Calu3 (cell line): ENCODE data around the gene EMD. TPM values are rescaled to one million over a fixed set of nuclear protein-coding genes. Genes with fewer than 3 reads are reported as not detected.
"Not testable (repeated sequence)": the region's sequence is repeated elsewhere in the genome, so short reads cannot be mapped to it uniquely, and the experiment has no call there.

Experiments
- BruUV-seq: library from RNA; stranded (reverse); fragments of 400-500 nt; replicated peaks from 2 replicates; lab custom pipeline; 2021; lab: Mats Ljungman, UMichigan
- CTCF ChIA-PET: fragments of 300-600 bp; sonication (Branson Sonifier 250); formaldehyde crosslinking; loops from one replicate; lab custom pipeline; 2022; ENCODE audit warnings: antibody characterized with exemption; lab: Charles Lee
- DNase-seq: peaks from one replicate; pipeline ENCODE4 v3.0.0; 2022
- H3K27ac Mint-ChIP-seq: one replicate; pipeline ENCODE4 v1.8.0; 2022; ENCODE audit warnings: mixed read lengths; ENCODE audit not compliant: unreplicated experiment
- H3K27me3 Mint-ChIP-seq: one replicate; pipeline ENCODE4 v1.8.0; 2022; ENCODE audit warnings: mixed read lengths; ENCODE audit not compliant: unreplicated experiment
- H3K36me3 Mint-ChIP-seq: one replicate; pipeline ENCODE4 v1.8.0; 2022; ENCODE audit warnings: mild to moderate bottlenecking, moderate library complexity, mixed read lengths; ENCODE audit not compliant: insufficient read depth, unreplicated experiment
- H3K4me1 Mint-ChIP-seq: one replicate; pipeline ENCODE4 v1.8.0; 2022; ENCODE audit warnings: mild to moderate bottlenecking, low read depth, mixed read lengths; ENCODE audit not compliant: unreplicated experiment
- H3K4me3 Mint-ChIP-seq: one replicate; pipeline ENCODE4 v1.8.0; 2022; ENCODE audit warnings: mild to moderate bottlenecking, low read depth, moderate library complexity, mixed read lengths; ENCODE audit not compliant: unreplicated experiment
- H3K9me3 Mint-ChIP-seq: one replicate; pipeline ENCODE4 v1.8.0; 2022; ENCODE audit warnings: low read depth, mixed read lengths; ENCODE audit not compliant: unreplicated experiment
- intact Hi-C: fragments of 100-400 bp; cut with micrococcal nuclease; formaldehyde crosslinking; loops from one replicate; pipeline ENCODE4 v1.10.0; 2022; ENCODE audit not compliant: unreplicated experiment
- total RNA-seq: library from RNA; stranded (reverse); gene quantifications from 2 replicates; pipeline ENCODE4 v1.2.3, GENCODE V29; 2022
- TF ChIP-seq, protein P1 (sequence below): fragments of 200-600 bp; IDR thresholded peaks from one replicate; pipeline ENCODE4 v1.8.0; 2022; ENCODE audit warnings: antibody characterized with exemption; ENCODE audit not compliant: unreplicated experiment

Gene EMD
- total RNA-seq, 1 experiment from 2014 or later, result 75.1 TPM

DNA sequence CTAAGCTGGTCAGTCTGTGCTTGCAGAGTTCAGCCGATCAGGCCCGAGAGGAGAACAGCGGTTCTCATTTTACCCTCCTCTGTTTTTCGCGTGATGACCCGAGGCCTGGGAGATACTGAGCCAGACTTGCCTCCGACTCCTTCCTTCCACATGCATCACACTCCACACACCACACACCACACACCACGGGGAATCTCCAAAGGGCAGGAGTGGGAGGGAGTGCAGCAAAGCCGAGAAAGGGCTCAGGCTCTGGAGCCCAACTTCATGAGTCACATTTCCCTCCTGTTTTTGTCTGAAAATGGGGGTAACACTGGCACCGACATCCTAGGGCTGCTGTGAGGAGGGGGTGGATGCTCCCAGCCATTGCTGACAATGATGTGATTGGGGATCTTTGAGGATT lies 44.6 kb upstream of the EMD start:
- no peak overlapping the region for H3K4me3 Mint-ChIP-seq
- H3K27me3 Mint-ChIP-seq, result peaks cover 11% of the 10 kb centered on the region
- H3K9me3 Mint-ChIP-seq, result no peaks in the 10 kb centered on the region
- intact Hi-C loops, result no loop called here
- no peak for DNase-seq
- TF ChIP-seq, protein P1, sequence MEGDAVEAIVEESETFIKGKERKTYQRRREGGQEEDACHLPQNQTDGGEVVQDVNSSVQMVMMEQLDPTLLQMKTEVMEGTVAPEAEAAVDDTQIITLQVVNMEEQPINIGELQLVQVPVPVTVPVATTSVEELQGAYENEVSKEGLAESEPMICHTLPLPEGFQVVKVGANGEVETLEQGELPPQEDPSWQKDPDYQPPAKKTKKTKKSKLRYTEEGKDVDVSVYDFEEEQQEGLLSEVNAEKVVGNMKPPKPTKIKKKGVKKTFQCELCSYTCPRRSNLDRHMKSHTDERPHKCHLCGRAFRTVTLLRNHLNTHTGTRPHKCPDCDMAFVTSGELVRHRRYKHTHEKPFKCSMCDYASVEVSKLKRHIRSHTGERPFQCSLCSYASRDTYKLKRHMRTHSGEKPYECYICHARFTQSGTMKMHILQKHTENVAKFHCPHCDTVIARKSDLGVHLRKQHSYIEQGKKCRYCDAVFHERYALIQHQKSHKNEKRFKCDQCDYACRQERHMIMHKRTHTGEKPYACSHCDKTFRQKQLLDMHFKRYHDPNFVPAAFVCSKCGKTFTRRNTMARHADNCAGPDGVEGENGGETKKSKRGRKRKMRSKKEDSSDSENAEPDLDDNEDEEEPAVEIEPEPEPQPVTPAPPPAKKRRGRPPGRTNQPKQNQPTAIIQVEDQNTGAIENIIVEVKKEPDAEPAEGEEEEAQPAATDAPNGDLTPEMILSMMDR, result no peak
- no TSS peak for BruUV-seq
- no peaks in the 10 kb centered on the region for H3K36me3 Mint-ChIP-seq
- H3K27ac Mint-ChIP-seq, result no peak overlapping the region
- no peaks in the 10 kb centered on the region for H3K4me1 Mint-ChIP-seq
- CTCF ChIA-PET, result no interaction called here

DNA sequence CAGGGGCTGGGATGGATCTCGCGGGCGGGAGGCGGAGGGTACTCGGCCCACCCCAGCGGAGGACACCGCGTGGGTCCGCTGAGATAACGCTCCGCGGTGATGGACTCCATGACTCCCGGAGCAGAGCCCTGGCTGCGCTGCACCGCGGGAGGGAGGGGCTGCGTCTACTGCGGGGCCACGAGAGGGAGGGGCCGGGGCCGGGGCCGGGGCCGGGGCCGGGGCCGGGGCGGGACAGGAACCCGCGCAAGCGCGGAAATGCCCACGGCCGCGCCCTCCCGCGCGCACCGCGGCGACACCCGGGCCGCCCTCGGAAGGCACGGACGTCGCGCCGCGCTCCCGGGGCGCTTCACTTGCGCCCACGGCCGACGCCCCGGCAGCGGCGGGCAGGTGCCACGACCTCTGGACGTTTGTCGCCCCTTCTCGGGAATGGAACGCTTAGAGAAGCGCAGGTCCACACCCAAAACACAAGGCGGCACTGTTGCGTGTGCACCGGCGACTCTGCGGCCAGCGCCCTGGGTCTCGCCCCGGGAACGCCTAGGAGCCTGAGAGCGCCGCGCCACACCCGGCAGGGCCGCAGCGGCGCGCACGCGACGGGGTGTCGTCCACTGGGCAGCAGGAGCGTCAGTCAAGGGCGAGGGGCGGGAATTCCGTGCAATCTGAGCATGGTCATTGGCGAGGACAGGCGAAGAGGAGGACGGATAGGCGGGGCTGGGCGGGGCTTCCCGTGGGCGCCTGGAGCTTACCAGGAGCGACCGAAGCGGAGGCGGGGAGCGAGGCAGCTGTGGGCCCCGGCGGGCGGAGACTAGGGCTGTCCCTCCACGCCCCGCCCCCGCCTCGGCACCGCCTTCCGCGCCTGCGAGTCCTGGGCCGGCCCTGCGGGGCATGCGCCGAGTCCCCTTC lies 37.4 kb upstream of the EMD start:
- CTCF ChIA-PET, H3K9me3 Mint-ChIP-seq, BruUV-seq: not testable (repeated sequence)

DNA sequence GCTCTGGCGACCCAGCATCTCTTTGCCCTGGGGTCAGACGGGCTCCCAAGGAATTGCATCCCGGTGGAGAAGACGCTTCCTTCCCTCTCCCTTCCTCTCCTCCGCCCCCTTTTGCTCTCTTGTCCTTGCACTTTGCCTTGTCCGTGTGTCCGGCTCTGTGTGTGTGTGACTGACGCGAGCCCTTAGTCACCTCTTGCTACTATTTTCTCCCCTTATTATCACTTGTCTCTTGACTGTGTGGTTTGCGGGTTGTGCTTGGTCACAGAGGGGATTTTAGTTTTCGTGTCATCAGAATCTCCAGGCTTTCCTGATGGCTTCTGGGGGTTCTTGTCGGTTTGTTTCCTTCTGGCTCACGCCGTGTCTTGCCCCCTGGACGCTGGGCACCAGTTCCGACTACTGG lies 36.0 kb upstream of the EMD start:
- DNase-seq, H3K9me3 Mint-ChIP-seq, CTCF ChIA-PET, H3K4me3 Mint-ChIP-seq, H3K27me3 Mint-ChIP-seq, H3K4me1 Mint-ChIP-seq, H3K27ac Mint-ChIP-seq, intact Hi-C loops, BruUV-seq: not testable (repeated sequence)
- H3K36me3 Mint-ChIP-seq, result peaks cover 12% of the 10 kb centered on the region

More for the DNA sequence above, 37.4 kb upstream of the EMD start:
- DNase-seq, H3K4me1 Mint-ChIP-seq, H3K36me3 Mint-ChIP-seq, H3K27me3 Mint-ChIP-seq, H3K27ac Mint-ChIP-seq, intact Hi-C loops, H3K4me3 Mint-ChIP-seq: not testable (repeated sequence)

DNA sequence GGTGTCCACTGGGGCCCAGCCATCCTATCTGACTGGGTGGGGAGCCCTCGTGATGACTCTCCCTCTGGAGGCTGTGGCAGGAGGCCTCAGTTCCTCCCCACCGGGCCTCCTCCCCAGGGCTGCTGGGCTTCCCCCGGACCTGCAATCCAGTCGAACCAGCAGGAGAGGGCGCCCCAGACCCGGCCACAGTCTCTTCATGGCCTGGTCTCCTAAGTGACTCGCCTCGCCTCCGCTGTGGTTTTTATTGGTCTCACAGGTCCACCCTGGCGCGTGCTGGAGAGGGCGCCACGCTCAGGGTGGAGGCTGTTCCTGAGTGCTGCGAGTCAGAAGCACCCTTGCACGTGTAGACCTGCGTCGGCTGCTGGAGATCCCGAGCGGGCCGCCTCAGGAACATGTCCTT lies 35.5 kb upstream of the EMD start:
- H3K27ac Mint-ChIP-seq, H3K9me3 Mint-ChIP-seq, intact Hi-C loops, H3K4me1 Mint-ChIP-seq, H3K4me3 Mint-ChIP-seq, BruUV-seq, H3K27me3 Mint-ChIP-seq, DNase-seq, CTCF ChIA-PET: not testable (repeated sequence)
- H3K36me3 Mint-ChIP-seq, result peaks cover 17% of the 10 kb centered on the region

DNA sequence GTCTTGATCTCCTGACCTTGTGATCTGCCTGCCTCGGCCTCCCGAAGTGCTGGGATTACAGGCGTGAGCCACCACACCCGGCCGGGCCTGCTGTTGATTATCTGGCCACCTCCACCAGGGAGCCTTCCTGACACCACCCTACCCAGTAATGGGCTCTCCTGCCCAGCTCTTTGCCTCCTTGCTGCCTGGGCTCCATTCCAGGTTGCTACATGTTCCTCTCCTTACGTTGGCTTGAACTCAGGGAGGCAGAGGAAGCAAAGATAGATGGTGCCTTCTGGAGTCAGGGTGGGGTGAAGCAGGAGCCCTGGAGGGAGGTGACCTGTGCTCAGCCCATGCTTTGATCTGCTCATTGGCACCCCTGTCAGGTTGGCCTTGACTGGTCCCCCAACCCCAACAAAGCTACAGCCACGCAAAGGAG lies 31.0 kb upstream of the EMD start:
- Mint-ChIP-seq H3K4me1 (peaks cover 6% of the 10 kb centered on the region), H3K4me3 (no peak overlapping the region), H3K9me3 (no peaks in the 10 kb centered on the region), H3K27me3 (no peaks in the 10 kb centered on the region), H3K36me3 (peaks cover 55% of the 10 kb centered on the region), H3K27ac (peak overlapping the region; percentile 86)
- BruUV-seq, result no TSS peak
- no peak for DNase-seq
- intact Hi-C loops, result no loop called here
- TF ChIP-seq, protein P1, result no peak
- CTCF ChIA-PET, result no interaction called here
